Activated CD8-positive, alpha-beta memory T cell treated with anti-CD3 and anti-CD28 coated beads, Interleukin-2, amount 50 U/mL, for 4 hours (primary cell): ENCODE measurements around the gene PTCD1.
"Not testable (repeated sequence)": the region's sequence is repeated elsewhere in the genome, so short reads cannot be mapped to it uniquely, and the experiment has no call there.

Experiments used
- DNase-seq: peaks from one replicate; pipeline ENCODE4 v3.0.0-alpha.2; 2020

PTCD1 gene

DNA sequence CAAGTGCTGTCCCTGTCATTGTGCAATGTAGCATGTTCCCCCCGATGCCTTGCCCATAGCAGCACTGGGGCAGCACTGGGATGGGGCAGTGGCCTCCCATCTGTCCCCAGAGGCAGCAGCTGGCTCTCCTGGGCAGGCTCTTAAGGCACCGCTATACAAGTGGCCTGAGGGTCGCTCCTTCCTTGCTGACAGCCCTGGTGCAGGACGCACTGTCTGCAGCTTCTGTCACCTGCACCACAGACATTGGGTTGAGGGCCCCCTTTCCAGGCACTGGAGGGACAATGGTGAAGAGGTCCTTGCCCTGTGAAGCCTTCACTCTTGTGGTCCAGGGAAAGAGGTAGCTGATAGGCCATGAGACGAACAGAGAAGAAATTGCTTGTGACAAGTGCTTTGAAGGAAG lies 10.7 kb upstream of the PTCD1 start:
- DNase-seq, result no peak

DNA sequence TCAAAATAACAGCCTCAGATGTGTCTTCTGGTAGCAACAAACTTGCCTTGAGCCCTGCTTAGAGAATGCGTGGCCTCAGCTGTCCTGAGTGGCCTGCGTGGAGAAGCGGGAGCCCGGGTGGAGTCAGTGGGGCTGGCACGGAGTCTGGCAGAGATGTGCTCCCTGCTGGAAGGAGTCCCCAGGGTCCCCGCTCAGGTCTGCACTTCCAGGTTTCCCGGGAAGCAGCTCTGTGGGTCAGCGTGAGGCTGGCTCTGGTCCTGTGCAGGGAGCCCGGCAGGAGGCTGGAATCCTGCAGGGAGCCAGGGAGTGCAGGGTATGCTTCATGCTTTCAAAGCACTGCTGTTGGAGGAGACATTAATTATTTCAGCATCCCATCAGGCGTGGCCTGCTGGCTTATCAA lies 10.3 kb upstream of the PTCD1 start:
- DNase-seq, result no peak

DNA sequence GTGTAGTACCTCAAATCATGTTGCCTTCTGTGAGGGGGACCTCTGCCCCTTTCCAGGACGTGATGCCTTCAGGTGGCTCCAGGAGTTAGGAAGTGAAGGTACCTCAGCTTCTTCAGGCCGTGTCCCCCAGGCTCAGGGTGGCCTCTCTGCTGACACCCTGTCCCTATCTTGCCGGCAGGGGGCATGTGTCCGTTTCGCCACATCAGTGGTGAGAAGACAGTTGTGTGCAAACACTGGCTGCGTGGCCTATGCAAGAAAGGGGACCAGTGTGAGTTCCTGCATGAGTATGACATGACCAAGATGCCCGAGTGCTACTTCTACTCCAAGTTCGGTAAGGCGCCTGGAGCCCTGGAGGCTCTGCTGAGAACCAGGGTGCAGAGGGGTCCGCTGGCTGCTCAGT lies 9.3 kb upstream of the PTCD1 start:
- DNase-seq, result no peak

DNA sequence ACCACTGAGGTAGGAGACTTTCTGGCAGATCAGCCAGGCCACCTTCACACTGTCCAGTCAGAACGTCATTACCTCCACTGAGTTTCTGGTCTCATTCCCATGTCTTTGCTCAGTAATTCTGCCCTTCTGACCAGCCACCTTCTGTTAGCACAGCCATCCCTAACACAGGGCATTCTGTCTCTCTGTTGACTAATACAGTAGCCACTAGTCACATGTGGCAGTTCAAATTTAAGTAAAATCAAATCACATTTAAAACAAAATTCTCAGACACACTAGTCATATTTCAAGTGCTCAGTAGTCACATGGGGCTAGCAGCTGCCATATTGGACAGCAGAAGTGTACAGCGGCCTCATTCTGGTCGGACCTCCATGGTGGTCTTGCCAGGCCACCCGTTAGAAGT lies 7.5 kb upstream of the PTCD1 start:
- DNase-seq, result no peak

DNA sequence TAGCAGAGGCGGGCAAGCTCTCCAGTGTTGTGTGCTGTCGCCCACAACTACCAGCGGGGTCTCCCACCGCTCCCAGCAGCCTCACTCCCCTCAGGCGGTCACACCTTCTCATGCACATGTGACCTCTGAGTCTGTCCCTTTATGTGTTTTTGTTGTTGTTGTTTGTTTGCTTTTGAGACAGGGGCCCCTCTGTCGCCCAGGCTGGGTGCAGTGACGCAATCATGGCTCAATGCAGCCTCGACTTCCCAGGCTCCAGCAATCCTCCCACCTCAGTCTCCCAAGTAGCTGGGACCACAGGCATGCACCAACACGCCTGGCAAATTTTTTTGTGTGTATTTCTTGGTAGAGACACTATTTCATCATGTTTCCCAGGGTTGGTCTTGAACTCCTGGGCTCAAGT lies 1.6 kb upstream of the PTCD1 start:
- DNase-seq, result no peak

DNA sequence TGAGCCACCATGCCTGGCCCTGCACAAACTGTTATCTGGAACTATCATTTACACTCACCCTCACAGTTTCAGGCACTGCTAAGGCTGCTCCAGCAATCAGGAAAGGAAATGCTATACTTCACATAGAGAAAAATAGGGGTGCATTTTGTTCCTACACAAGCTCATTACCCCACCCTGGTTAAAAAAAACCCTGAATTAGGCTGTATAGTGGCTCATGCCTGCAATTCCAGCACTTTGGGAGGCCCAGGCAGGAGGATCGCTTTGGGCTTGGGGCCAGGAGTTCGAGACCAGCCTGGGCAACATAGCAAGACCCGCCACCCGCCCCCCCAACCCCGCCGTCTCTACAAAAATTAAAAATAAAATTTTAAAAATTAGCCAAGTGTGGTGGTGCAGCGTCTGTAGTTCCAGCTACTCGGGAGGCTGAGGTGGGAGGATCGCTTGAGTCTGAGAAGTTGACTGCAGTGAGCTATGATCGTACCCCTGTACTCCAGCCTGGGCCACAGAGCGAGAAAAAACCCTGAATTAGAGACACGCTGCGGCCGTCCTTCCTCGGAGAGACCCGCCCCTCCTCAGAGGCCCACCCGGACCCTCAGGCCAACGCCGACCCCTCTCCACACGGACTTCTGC lies 539 bp downstream of the PTCD1 start:
- DNase-seq, result no peak

DNA sequence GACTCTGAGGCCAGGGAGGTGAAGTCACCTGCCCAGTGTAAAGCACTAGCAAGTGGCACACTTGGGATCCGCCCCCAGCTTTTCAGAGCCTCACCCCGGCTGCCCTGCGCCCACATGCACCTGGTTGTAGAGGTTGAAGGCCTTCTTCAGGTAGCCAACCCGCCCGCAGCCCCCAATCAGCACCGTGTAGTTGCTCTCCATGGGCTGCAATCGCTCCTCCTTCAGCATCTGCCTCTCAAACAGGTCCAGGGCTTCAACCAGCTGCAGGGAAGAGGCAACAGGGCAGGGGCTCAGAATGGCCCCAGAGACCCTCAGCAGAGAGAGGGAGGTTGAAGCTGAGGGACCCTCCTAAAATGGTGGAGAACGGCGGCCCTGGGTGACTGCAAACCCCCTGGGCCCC lies 5.4 kb downstream of the PTCD1 start:
- DNase-seq, result no peak

DNA sequence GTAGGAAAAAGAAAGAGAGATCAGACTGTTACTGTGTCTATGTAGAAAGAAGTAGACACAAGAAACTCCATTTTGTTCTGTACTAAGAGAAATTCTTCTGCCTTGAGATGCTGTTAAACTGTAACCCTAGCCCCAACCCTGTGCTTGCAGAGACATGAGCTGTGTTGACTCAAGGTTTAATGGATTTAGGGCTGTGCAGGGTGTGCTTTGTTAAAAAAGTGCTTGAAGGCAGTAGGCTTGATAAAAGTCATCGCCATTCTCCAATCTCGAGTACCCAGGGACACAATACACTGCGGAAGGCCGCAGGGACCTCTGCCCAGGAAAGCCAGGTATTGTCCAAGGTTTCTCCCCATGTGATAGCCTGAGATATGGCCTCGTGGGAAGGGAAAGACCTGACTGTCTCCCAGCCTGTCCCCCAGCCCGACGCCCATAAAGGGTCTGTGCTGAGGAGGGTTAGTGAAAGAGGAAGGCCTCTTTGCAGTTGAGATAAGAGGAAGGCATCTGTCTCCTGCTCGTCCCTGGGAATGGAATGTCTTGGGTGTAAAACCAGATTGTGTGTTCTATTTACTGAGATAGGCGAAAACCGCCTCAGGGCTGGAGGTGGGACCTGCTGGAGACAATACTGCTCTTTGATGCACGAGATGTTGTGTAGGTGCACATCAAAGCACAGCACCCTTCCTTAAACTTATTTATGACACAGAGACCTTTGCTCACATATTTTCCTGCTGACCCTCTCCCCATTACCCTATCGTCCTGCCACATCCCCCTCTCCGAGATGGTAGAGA lies 6.7 kb downstream of the PTCD1 start:
- not testable (repeated sequence) for DNase-seq

DNA sequence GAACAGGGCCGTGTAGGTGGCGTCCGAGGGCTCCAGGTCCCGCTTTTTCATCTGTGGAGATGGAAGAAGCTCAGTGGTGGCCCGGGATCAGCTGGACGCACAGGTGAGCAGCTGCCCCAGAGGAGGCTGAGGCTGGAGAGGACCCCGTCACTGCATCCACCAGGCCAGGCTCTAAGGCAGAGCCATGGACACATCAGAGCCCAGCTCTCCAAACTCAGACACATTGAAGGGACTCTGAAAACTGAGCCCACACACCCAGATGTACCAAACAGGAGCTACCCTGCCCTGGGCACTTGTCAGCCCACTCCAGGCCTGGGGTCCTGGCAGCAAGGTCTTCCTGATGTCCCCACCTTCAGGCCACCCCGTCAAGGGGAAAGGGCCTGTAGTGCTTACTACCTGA lies 8.8 kb downstream of the PTCD1 start:
- DNase-seq, result no peak

DNA sequence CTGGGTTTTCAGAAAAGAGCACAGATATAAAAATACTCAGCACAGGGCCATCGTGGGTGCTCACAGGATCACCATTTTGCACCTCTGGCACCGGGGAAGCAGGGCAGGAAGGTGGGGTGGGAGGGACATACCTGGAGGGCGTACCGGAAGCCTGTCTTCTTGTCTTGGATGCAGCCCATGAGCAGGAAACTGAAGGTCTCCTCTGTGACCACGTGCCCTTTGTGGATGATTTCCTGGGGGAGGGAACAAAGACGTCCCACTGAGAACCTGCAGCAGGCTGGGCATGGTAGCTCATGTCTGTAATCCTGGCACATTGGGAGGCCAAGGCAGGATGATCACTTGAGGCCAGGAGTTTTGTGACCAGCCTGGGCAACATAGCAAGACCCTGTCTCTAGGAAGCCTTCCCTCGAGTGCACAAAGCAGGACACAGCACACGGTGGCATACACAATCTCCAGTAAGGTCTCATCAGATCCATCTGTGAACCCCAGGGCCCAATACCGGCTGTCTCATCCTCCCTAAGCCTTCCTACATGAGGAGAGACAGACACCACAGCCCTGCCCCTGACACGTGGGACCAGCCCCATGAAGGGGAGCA lies 9.5 kb downstream of the PTCD1 start:
- no peak for DNase-seq

DNA sequence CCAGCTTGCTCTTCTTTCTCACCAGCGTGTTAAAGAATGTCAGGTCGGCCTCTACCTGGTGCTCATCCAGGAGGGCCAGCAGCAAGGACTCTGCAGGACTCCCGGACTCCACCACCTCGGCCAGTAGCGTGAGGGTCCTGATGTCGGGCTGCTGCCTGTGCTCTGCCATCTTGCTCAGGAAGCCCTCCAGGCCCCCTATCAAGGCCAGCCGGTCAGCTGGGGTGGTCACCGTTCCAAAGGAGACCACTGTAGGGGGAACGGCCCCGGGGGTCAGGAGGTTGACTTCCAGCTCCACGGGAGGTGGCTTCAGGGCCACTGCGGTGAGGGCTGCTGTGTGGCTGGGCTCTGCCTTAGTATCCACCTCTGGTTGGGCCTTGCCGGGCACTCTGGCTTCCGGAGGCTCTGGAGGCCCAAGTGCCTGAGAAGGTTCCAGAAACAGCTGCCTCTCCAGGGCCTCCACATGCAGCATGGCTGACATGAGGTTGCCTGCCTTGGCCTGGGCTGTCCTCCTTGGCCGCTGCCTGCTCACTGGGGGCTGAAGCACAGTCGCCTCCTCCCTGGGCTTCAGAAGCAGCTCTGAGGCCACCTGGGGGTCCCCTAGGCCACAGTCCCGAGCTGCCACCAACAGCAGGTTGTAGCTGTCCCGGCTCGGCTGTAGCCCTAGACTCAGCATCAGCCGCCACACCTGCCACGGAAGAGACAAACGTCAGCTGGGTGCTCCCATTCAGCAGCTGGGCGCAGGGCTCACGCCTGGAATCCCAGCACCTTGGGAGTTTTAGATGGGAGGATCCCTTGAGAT lies 13.5 kb downstream of the PTCD1 start:
- DNase-seq, result no peak

DNA sequence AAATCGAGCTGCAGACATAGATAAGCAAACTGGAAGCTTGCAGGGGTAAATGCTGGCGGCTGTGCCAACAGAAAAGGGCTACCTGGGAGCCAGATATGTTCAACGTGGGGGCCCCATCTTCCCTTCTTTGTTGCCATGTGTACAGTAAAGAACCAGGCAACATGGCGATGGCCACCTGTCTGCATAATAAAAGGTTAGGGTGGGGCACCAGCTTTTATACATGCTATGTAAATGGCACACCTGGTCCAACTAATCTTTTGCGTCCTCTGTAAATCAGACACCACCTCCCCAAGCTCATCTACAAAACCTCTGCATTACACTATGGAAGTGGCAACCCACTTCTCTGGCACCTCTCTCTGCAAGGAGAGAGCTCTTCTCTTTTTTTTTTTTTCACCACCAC lies 16.0 kb downstream of the PTCD1 start:
- no peak for DNase-seq

DNA sequence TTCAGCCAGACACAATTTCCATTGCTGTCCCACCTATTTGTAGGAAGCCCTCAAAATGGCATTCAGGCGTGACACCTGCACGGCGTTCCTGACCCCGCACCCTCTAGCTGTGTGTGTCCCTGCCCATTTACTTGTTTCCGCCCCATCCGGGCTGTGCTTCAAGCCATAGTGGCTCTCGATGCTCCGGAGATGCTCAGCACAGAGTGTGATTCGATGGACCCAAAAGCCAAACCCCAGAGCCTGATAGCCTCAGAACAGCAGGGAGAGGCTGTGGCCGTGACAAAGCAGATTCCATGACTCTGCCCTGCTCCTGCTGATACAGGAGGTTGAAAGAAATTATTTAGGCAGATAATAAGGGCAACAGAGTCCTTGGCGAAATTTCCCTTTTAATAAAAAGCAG lies 16.4 kb downstream of the PTCD1 start:
- no peak for DNase-seq

DNA sequence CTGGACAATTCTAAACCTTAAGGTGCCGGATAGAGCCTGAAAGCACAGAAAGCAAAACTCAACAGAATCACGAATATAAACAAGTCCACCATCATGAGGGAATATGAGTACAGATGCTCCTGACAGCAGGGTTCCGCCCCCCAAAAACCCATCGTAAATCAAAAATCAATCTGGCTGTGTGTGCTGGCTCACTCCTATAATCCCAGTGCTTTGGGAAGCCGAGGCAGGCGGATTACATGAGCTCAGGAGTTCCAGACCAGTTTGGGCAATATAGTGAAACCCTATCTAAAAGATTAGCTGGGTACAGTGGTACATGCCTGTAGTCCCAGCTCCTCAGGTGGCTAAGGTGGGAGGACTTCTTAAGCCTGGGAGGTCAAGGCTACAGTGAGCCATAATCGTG lies 17.6 kb downstream of the PTCD1 start:
- no peak for DNase-seq

DNA sequence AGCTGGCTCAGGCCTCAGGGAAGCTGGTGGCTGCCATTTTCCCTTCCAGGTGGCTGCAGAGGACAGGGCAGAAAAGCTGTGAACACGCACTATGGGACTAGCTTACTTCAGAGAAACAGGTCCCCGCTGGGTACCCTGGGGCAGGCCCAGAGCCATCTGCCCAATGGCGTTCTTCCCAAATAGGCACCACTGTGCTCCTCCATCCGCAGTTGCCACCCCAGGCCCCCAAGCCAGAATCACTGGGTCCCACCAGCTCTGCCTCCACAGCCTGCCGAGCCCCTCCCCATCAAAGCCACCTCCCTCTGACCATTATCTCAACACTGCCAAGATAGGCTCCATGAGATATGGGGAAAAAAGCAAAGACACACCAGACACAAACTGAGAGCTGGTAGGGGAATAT lies 18.4 kb downstream of the PTCD1 start:
- no peak for DNase-seq

DNA sequence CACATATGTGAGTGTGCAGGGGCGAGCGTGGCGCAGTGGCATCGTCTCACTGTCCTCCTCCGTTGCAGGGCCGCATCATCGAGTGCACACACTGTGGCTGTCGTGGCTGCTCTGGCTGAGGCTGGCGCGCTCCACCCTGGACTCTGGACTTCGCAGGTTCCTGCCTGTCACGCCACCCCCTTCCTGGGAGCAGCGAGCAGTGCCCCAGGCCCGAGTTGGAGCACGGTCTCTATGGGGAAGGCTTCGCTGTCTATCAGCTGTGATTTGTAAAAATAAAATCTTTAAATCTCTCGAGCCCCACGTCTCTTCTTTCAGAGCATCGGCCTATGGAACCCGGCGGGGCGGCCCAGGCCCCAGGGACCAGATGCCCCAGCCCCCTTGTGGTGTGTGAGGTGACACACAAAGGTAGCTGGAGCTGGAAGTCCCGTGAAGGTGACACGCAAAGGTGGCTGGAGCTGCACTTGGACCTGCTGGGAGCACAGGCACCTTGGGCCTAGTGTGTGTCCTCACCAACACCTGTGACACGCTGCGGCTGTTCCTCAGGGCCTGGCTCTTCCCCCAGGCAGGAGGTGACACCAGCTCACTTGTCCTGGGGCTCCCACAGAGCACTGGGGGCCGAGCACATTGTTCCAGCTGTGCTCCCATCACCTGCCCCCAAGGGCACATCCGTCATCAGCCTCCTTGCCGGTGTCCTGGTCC lies 19.1 kb downstream of the PTCD1 start:
- DNase-seq, result no peak

DNA sequence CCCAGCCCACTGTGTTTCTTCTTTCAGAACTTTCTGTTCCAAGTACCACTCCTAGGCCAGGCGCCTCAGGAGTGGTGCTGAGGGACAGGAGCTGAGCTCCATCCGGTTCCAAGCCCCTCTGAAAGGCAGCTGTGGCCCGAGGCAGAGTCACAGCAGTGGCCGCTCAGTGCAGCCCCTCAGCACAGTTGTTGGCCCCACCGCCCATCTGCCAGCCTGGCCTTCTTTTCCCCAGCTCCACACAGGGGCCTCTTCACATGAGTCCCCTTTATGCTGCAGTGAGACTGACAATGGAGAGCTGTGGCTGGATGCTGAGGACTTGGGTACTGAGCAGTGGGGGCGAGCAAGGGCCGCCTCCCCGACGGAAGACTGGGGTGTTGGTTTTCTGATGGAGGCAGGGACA lies 20.3 kb downstream of the PTCD1 start:
- no peak for DNase-seq

DNA sequence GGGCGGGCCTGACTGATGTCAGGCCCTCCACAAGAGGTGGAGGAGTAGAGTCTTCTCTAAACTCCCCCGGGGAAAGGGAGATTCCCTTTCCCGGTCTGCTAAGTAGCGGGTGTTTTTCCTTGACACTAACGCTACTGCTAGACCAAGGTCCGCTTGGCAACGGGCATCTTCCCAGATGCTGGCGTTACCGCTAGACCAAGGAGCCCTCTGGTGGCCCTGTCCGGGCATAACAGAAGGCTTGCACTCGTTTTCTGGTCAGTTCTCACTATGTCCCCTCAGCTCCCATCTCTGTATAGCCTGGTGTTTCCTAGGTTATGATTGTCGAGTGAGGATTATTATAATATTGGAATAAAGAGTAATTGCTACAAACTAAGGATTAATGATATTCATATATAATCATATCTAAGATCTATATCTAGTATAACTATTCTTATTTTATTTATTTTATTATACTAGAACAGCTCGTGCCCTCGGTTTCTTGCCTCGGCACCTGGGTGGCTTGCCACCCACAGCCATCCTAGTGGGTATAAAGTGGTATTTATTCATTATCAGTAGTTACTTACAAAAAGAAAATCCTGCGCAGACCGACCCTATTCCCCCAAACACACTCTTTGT lies 23.0 kb downstream of the PTCD1 start:
- not testable (repeated sequence) for DNase-seq

DNA sequence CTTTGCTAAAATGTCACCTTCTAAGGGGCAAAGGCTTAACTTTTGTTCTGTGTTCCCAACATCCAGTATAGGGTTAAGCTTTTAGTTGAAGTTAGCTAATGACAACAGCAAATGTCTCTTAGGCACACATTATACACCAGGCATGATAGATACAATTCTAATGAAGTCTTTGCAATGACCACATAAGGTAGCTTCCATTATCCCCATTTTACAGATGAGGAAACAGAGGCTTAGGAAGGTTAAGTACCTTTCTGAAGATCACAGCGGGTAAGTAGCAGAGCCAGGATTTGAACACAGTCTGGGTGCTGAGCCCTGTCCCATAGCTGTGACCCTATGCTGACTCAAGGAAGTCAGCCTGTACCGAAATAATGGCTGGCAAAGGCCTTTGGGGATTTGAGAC lies 28.0 kb downstream of the PTCD1 start:
- DNase-seq, result no peak

DNA sequence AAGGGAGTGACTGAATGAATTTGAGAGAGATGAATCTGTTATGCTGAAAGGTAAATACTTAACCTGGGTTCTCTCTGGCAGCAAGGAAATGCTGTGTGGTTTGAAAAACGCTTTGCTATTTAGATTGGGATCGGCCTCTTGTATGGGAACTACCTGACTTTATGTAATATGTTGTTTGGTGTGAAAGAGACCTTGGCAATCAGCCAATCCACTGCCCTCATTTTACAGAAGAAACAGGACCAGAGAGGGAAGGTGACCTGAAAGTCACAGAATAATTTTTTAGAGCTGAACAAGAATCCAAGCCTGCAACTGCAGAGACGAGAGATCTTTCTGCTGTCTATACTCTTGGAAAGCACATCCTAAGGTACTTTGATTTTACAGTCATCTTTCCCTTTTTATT lies 28.8 kb downstream of the PTCD1 start:
- no peak for DNase-seq

DNA sequence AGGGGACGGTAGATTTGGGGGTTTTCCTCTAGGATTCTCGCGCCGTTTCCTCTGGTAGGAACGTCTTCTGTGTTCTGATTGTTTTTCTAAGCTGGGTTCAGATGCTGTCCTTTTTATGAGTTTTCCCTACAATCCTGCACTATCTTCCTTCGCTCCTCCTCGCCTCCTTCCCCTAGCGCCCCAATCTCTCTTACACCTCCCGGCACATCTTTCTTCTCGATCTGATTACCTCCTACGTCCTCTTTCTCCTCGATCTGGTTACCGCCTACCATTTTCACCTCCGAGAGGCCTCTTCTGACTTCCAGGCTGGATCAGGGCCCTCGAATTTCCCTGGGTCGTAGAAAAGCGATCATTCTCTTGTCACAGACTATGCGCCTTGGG lies 29.4 kb downstream of the PTCD1 start:
- no peak for DNase-seq

DNA sequence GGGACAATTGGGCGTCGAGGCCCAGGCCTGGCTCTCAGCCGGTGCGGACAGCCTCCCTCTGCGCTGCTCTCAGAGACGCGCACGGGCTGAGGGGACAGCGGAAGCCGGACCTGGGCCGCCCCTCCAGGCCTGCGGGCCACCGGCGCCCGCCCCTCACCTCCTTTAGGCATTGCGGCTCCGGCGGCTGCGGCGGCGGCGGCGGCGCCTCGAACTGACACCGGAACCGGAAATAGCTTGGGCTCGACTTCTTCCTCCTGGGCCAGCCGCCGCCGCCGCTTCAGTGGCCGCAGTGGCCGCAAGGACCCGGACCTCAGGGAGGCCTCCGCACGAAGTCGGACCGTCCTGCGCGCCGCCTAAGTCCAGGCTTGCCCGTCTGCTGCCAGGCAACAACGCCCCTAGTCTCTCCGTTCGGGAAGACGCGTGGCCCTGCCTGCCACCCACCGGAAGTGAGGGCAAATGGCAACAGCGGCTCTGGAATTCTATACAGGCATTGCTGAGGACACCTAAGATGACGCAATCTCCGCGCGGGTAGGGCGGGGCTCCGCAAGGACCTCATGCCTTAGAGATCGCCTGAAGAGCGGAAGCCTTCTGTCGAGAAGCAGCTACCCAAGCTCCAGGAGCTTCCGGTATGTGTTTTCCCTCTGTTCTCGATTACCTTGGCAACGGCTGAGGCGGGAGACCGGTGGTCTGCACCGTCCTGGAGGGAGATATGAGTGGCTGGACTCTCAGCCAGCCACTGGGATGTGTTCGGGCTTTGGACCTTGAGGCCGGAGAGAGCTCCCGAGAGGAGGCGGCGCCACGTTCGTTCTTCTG lies 30.0 kb downstream of the PTCD1 start, which contains the start of the genes BUD31 and PDAP1:
TSS of gene BUD31 (plus strand) at position 591 of the 813 bp plus-strand sequence. CDS start 2,124 bp downstream, outside the sequence.
TSS of gene PDAP1 (minus strand) at position 219 of the 813 bp plus-strand sequence. CDS start at position 170, 49 bp downstream.
- peak; percentile 92 for DNase-seq
